Neural progenitor cell (in vitro differentiated cells): ENCODE measurements around the gene CISD1. TPM values are rescaled to one million over a fixed set of nuclear protein-coding genes. Genes with fewer than 3 reads are reported as not detected.

Source experiments
- DNase-seq: peaks from one replicate; pipeline ENCODE4 v3.0.0-alpha.2; 2016; ENCODE audit warnings: low spot score
- H2AFZ ChIP-seq: fragments of 200-600 bp; sonication (generic); replicated peaks from 2 replicates; pipeline ENCODE4 v1.6.1; 2016; ENCODE audit warnings: antibody characterized with exemption
- H3F3A ChIP-seq: fragments of 200-600 bp; sonication (generic); 2 replicates; pipeline ENCODE4 v1.6.1; 2016; ENCODE audit warnings: antibody characterized with exemption, low read depth
- H3K27ac ChIP-seq: fragments of 200-600 bp; sonication (generic); 2 replicates; pipeline ENCODE4 v1.5.1; 2016; ENCODE audit warnings: mild to moderate bottlenecking
- H3K27me3 ChIP-seq: fragments of 200-600 bp; sonication (generic); 2 replicates; pipeline ENCODE4 v1.6.1; 2016; ENCODE audit warnings: mild to moderate bottlenecking, moderate library complexity
- H3K36me3 ChIP-seq: fragments of 200-600 bp; sonication (generic); 2 replicates; pipeline ENCODE4 v1.5.1; 2016
- H3K4me1 ChIP-seq: fragments of 200-600 bp; sonication (generic); 2 replicates; pipeline ENCODE4 v1.6.1; 2016; ENCODE audit warnings: mixed run types
- H3K4me2 ChIP-seq: fragments of 200-600 bp; sonication (generic); 2 replicates; pipeline ENCODE4 v1.6.1; 2016
- H3K4me3 ChIP-seq: fragments of 200-600 bp; sonication (generic); 2 replicates; pipeline ENCODE4 v1.5.1; 2016
- H3K79me2 ChIP-seq: fragments of 200-600 bp; sonication (generic); 2 replicates; pipeline ENCODE4 v1.6.1; 2016; ENCODE audit warnings: low read depth
- H3K9ac ChIP-seq: fragments of 200-600 bp; sonication (generic); 2 replicates; pipeline ENCODE4 v1.6.1; 2016
- H3K9me3 ChIP-seq: fragments of 200-600 bp; sonication (generic); 2 replicates; pipeline ENCODE4 v1.5.1; 2016; ENCODE audit warnings: low read depth
- H4K20me1 ChIP-seq: fragments of 200-600 bp; sonication (generic); 2 replicates; pipeline ENCODE4 v1.6.1; 2016; ENCODE audit warnings: low read depth
- H3K27ac Mint-ChIP-seq: 3 replicates; pipeline ENCODE4 v1.8.0; 2021; ENCODE audit warnings: mixed read lengths
- H3K27me3 Mint-ChIP-seq: 2 replicates; pipeline ENCODE4 v1.8.0; 2022; ENCODE audit warnings: low read depth, mild to moderate bottlenecking, inconsistent platforms, moderate library complexity, mixed read lengths; ENCODE audit not compliant: insufficient read depth
- H3K36me3 Mint-ChIP-seq: 3 replicates; pipeline ENCODE4 v1.8.0; 2021; ENCODE audit warnings: mixed read lengths
- H3K4me1 Mint-ChIP-seq: 3 replicates; pipeline ENCODE4 v1.8.0; 2021; ENCODE audit warnings: mixed read lengths
- H3K4me3 Mint-ChIP-seq: 3 replicates; pipeline ENCODE4 v1.8.0; 2021; ENCODE audit warnings: mild to moderate bottlenecking, moderate library complexity, mixed read lengths
- H3K9me3 Mint-ChIP-seq: 3 replicates; pipeline ENCODE4 v1.8.0; 2020; ENCODE audit warnings: mixed read lengths
- CTCF ChIP-seq: fragments of 200-600 bp; sonication (generic); IDR thresholded peaks from 2 replicates; pipeline ENCODE4 v1.5.1; 2017; ENCODE audit warnings: antibody characterized with exemption, mild to moderate bottlenecking
- EZH2 ChIP-seq: fragments of 200-600 bp; sonication (generic); IDR thresholded peaks from 2 replicates; pipeline ENCODE4 v1.6.1; 2017; ENCODE audit warnings: antibody characterized with exemption, mild to moderate bottlenecking, moderate library complexity
- EZH2phosphoT487 ChIP-seq: fragments of 200-600 bp; sonication (generic); IDR thresholded peaks from 2 replicates; pipeline ENCODE4 v1.6.1; 2017; ENCODE audit warnings: antibody characterized with exemption
- total RNA-seq: library from RNA; depleted of rRNA; stranded (reverse); fragments of >200 nt; gene quantifications from 2 replicates; pipeline ENCODE4 v1.2.3, GENCODE V29; 2015; ENCODE audit warnings: low replicate concordance

Gene CISD1
- total RNA-seq, 1 donor from 2014 or later: 27.6 TPM

DNA sequence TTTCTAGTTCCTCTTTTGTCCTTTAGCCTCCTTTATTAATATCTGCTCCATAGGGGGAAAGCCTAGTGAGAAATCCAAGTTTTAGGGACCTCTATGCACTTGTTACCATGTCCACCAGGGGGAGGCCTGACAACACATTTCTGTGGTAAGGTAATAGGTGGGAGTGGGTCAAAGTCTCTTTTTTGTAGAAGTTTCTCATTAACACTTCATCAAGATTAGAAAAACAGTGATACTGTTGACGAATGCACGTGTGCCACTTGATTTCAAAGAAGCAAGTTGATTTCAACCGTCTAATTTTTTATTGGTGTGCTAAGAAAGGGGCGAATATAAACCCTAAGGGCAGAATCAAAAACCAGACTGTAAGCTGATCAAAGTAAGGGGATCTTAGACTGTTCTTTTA, 30.6 kb downstream of the CISD1 start:
- no peak overlapping the region for H3K4me3 ChIP-seq
- DNase-seq: peak; percentile 70
- no peaks in the 10 kb centered on the region for H4K20me1 ChIP-seq
- TF ChIP-seq EZH2 (no peak), CTCF (peak; percentile 95)
- Mint-ChIP-seq H3K36me3 (no peaks in the 10 kb centered on the region), H3K4me1 (peaks cover 19% of the 10 kb centered on the region), H3K27ac (no peak overlapping the region), H3K27me3 (peaks cover 2% of the 10 kb centered on the region), H3K4me3 (no peak overlapping the region), H3K9me3 (no peaks in the 10 kb centered on the region)
- no peak overlapping the region for H3K27ac ChIP-seq
- H3K36me3 ChIP-seq: no peaks in the 10 kb centered on the region
- no peaks in the 10 kb centered on the region for H3K79me2 ChIP-seq
- H3F3A ChIP-seq: no peaks in the 10 kb centered on the region
- H2AFZ ChIP-seq: no peak overlapping the region
- H3K4me2 ChIP-seq: no peak overlapping the region
- H3K9ac ChIP-seq: no peak overlapping the region
- no peaks in the 10 kb centered on the region for H3K9me3 ChIP-seq
- no peaks in the 10 kb centered on the region for H3K4me1 ChIP-seq
- H3K27me3 ChIP-seq: no peaks in the 10 kb centered on the region

DNA sequence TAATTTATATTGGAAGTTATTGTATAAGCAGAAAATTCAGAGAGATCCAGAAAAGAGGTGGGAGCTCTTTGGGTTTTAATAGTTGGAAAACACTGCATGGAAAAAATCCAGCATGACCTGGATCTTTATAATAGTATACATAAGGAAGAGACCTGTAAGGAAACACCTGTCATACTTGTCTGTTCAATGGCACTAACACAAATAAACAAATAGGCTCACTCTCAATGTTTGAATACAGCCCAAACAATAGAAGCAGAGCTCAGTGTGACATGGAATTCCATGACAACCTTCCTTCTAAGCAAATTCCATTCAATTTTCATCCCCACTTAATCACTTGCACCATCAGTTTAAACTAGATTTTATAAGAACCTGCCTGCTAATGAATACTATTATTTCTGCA, 31.7 kb downstream of the CISD1 start:
- no peaks in the 10 kb centered on the region for H3K36me3 ChIP-seq
- no peaks in the 10 kb centered on the region for H3K9me3 ChIP-seq
- TF ChIP-seq EZH2phosphoT487 (no peak), EZH2 (no peak), CTCF (no peak)
- H3K4me3 Mint-ChIP-seq: no peak overlapping the region
- H3K36me3 Mint-ChIP-seq: no peaks in the 10 kb centered on the region
- no peaks in the 10 kb centered on the region for H4K20me1 ChIP-seq
- no peaks in the 10 kb centered on the region for H3K9me3 Mint-ChIP-seq
- no peaks in the 10 kb centered on the region for H3K27me3 Mint-ChIP-seq
- no peaks in the 10 kb centered on the region for H3K27me3 ChIP-seq
- no peak overlapping the region for H3K27ac ChIP-seq
- no peaks in the 10 kb centered on the region for H3F3A ChIP-seq
- no peak overlapping the region for H3K9ac ChIP-seq
- no peaks in the 10 kb centered on the region for H3K4me1 ChIP-seq
- DNase-seq: no peak
- no peak overlapping the region for H3K27ac Mint-ChIP-seq
- H3K79me2 ChIP-seq: no peaks in the 10 kb centered on the region
- H3K4me3 ChIP-seq: no peak overlapping the region
- H2AFZ ChIP-seq: no peak overlapping the region
- peaks cover 19% of the 10 kb centered on the region for H3K4me1 Mint-ChIP-seq
- no peak overlapping the region for H3K4me2 ChIP-seq

GRCh38 chr10:58302254-58302653, 33.3 kb downstream of the CISD1 start:
- Mint-ChIP-seq H3K27me3 (no peaks in the 10 kb centered on the region), H3K36me3 (no peaks in the 10 kb centered on the region), H3K27ac (no peak overlapping the region), H3K4me3 (no peak overlapping the region), H3K4me1 (peaks cover 25% of the 10 kb centered on the region), H3K9me3 (no peaks in the 10 kb centered on the region)
- no peaks in the 10 kb centered on the region for H4K20me1 ChIP-seq
- TF ChIP-seq EZH2 (no peak), EZH2phosphoT487 (no peak), CTCF (no peak)
- no peak overlapping the region for H3K4me2 ChIP-seq
- H3K27me3 ChIP-seq: no peaks in the 10 kb centered on the region
- no peak overlapping the region for H2AFZ ChIP-seq
- no peaks in the 10 kb centered on the region for H3K36me3 ChIP-seq
- no peak overlapping the region for H3K27ac ChIP-seq
- no peaks in the 10 kb centered on the region for H3K4me1 ChIP-seq
- DNase-seq: no peak
- no peaks in the 10 kb centered on the region for H3K9me3 ChIP-seq
- H3K4me3 ChIP-seq: no peak overlapping the region
- H3F3A ChIP-seq: no peaks in the 10 kb centered on the region
- H3K9ac ChIP-seq: no peak overlapping the region
- H3K79me2 ChIP-seq: no peaks in the 10 kb centered on the region
